GM21786 (cell line): ENCODE results near the gene PYROXD2.
A peak's percentile ranks its signal among the peaks of the same experiment; 100 is the strongest.

Source experiments
- ATAC-seq: cut with Tn5 transposase; IDR thresholded peaks from one replicate; pipeline ENCODE4 v1.9.1; 2021; ENCODE audit not compliant: unreplicated experiment

Gene PYROXD2

DNA sequence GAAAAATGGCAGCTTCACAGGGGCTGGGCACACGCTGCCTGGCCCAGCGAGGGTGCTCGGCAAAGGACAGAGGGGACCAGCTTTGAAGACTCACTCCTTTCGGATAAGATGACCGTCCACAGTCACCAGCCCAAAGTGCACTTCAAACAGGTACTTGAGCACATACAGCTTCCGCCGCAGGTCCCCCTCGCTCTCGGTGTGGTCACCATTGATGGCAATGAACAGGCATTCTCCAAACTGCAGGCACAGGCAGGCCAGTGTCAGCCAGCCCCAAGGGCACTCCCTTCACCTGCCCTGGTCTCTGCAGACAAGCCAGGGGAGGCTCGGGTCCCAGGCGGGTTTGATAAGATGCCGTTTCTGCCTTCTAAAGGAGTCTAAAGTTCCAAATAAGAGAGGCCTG is 20.2 kb upstream of the PYROXD2 start:
- ATAC-seq = no peak

DNA sequence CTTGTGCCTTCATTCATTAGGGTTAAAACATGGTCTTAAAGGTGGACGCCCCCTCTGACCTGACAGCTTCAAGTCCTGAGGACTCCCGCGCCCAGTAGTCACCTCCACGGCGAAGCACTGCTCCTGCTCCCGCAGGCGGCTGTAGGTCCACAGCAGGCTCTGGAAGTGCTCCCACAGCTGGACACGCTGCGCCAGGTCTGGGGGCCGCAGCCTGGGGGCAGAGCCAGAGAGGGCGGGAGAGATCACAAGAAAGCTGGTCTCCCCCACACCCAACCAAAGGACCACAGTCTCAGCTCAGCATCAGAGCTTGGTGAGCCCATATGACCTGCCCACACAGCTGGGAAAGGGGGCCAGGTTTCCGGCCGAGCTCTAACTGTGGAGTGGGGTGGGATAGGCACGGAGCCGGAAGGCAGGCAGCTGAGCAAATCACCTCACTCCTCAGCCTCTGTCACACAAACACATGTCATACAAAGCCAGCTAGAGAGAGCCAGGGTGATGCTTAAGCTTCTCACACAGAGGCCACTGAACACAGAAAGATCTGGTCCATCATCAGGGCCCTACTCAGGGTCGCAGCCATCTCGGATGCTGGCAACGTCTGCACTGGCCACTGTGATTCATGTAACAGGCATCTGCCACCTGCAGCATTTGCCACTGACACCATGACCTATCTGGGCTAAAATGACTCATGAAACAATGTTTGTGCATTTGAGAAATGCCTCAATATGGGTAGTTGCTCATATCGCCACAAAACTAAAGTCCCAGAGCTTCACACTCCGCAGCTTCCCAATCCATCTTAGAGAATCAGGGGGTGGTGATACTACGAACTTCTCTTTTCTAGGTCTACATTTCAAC is 19.1 kb upstream of the PYROXD2 start:
- ATAC-seq = no peak

DNA sequence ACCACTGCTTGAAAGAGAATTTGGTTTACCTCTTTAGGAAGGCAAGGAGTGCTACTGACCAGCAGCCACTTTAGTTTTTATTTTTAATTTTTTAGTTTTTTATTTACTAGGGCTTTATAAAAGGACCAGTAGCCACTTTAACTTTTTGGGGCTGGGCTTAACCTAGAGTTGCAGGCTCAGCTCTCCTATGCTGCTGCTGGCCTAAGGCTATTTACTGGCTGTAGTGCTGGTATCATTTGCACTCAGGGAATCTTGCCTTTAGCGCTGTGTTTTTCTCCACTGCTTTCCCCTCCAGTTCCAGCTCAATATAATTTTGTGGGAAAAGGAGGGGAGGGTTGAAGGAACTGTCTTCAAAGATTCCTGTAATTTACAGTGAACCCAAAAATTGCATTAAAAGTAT is 18.4 kb upstream of the PYROXD2 start:
- ATAC-seq = no peak

DNA sequence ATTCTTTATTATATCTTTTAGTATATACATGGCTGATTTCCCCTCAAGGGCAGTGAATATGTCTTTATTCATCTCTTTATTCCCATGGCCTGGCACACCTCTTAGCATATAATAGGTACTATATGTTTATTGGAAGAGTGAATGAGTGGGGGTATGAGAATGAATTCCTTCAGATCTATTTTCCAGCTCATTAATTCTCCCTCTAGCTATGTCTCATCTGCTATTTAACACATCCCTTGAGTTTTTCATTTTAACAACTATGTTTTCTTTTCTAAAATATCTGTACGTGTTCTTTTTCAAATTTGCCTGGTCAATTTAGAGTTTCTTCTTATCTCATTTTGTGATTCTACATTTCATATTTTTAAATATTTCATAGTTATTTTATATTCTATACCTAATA is 17.3 kb upstream of the PYROXD2 start:
- no peak for ATAC-seq

DNA sequence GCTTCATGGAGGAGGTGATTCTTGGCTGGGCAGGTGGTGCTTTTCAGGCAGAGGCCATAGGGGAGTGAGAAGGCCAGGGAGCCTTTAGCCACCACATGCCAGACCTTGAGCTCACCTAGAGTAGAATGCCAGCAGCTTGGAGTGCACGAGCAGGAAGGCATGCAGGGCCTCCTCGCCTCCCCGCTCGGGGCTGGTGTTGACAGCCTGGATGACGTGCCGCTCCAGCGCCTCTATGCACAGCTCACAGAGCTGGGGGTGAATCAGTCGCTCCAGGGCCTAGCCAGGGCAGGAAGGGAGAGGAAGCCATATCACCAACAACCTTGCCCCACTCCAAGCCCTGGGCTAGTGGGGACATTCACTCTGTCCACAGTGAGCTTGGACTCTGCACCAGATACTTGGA is 16.0 kb upstream of the PYROXD2 start:
- ATAC-seq = no peak

DNA sequence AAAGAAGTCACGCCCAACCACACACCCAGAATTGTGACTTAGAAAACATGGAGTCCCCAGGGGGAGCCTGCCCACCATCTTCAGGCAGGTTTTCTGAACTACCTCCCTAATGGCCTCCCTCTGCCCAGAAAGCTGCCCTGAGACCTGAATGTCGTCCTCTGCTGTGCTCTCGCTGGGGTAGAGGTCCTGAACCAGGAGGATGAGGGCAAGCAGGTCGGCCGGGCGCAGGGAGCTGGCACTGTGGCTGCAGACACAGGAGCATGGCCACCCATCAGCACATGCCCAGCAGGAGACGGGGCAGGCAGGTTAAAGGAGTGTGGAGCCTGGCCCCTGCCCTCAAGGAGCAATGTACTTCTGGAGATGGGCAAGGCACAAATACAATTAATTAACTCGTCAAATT is 15.4 kb upstream of the PYROXD2 start:
- no peak for ATAC-seq

- no peak for ATAC-seq
These were observed 14.5 kb upstream of the PYROXD2 start for GRCh38 chr10:98429320-98430072.

GRCh38 chr10:98427011-98427515 is 12.1 kb upstream of the PYROXD2 start:
- no peak for ATAC-seq

- peak; percentile 63 for ATAC-seq
These were observed 10.8 kb upstream of the PYROXD2 start for GRCh38 chr10:98425511-98426352.

DNA sequence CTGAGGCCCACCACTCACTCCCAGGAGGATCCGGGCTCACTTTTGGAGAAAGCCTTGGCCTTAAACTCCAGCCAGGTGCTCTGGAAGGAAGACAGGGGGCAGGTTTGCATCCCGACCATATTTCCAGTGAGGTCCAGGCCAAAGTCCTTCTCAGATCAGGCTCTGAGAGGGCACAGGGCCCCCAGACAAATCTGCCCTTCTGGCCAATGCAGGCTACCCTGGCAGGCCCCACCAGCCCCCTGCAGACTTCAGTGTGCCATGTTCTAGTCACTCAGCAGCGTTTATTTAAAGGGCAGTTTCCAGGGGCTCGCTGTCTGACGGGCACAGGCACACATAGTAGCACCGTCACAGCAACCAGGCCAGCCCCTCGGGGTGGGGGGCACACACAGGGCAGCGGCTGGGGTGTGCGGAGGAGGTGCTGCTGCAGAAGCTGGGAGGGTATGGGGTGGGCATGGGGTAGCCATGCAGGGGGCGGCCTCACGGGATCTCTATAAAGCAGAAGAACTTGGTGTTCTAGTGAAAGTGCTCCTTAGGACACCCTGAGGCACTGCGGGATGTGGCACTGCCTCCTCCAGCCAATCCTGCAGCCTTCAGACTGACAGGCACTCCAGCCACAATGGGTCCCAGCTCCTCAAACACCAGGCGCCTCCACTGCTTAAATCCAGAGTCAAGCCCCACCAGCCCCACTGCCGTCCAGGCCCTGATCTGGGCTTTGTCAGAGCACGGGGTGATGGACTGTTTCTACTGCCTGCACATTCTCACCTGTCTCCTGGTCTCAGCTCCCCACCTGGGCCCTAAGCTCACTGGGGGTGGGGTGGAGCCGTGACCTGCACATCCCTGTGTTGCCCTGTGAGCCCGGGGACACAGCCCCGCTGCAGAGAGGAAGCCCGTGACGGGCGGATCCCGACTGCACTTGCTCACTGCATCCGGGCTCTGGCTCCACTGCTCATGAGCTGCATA is 9.6 kb upstream of the PYROXD2 start:
- ATAC-seq = no peak

DNA sequence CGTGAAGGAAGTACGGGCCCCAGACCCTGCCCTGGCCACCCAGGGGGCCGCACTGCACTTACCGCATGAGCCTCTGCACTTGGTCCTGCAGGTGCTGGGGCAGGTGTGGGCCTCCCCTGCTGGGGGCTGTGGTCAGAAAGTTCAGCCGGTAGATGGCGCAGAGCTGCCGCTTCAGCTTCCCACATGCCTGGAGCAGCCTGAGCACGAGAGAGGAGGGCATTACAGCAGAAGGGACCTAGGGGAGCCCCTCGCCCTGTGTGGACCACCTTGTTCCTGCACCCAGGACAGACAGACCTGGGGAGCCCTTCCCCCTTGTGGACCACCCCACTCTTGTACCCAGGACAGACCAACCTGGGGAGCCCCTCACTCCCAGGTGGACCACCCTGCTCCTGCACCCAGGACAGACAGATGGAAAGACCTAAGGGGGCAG is 8.7 kb upstream of the PYROXD2 start:
- no peak for ATAC-seq

DNA sequence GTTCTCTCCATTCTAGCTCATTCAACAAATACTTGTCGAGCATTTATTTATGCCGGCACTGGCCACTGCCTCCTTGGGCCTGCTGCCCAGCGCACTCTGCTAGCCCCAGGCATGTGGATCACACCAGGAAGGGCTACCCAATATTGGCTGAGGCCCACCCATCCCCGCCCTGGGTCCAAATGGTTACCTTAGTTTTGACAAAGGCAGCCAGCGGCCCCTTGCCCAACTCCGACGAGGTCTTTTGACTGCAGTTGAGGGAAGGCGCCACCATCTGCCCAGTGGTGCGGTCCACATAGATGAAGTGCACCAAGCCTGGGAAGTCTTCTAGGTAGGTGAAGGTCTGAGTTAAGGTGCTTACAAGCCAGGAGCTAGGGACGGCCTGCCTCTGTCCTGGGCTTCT is 7.2 kb upstream of the PYROXD2 start:
- ATAC-seq = no peak

- no peak for ATAC-seq
These were observed 5.8 kb upstream of the PYROXD2 start for GRCh38 chr10:98420786-98421185.

DNA sequence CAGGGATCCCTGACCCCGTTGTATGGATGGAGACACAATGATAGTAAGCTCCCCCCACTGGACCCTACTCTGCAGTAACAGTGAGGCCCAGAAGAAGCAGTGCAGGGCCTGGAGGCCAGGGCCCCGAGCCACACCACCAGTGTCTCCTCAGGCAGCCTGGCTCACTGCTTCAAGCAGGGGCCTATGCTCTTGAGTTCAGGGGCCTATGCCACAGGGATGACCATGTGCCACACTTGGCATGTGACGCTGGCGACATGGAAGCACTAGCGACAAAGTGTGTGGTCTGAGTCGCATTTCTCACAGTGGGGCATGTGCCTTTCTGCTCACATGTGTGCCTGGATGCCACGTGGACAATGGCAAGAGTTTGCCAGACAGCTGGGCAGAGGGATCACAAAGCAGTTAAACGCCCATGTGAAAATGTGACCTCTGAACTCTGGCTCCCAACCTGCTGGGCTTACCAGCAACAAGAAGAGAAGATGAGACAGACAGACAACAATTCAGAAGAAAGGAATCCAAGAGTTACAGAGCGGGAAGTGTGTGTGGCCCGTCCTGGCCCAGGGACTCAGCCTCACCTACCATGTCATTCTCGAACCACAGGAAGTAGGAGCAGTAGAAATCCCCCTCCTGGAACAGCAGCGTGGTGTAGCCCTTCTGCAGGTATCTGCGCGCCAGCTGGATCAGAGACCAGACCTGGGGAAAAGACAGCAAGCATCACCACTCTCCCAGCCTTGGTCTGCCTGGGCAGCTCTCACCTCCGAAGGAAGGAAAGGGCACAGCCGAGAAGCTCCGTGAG is 4.7 kb upstream of the PYROXD2 start:
- no peak for ATAC-seq

- no peak for ATAC-seq
These were observed 3.9 kb upstream of the PYROXD2 start for GRCh38 chr10:98418665-98419468.

DNA sequence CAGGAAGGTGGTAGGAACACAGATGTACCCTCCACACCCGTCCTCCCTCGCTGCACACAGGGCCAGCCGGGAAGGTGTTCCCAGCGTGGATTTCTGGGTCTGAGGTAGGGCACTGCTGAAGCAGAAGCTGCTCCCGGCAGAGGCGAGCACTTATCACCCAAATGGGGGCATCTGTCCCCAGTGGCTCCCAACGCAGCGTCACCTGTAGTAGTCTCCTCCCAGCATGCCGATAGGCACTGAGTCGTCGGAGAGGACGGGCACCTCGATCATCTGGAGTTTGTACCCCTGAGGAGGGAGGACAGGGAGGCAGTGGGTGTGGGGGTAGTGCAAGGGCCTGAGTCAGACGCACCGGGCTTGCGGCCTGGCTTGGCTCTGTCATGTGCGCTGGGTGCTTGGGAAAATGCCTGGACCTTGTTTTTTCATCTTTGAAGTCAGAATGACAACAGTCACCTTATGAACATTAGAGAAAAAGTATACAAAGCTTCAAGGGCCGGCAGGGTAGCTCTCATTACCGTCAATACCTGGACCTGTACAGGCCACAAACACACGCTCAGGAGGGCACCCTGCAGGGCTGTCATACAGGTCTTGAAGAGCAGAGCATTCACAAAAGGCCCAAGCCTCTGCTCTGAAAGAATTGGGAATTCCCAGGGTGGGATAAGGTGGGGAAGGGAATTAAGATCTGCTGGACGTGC is 3.1 kb upstream of the PYROXD2 start:
- ATAC-seq = no peak

DNA sequence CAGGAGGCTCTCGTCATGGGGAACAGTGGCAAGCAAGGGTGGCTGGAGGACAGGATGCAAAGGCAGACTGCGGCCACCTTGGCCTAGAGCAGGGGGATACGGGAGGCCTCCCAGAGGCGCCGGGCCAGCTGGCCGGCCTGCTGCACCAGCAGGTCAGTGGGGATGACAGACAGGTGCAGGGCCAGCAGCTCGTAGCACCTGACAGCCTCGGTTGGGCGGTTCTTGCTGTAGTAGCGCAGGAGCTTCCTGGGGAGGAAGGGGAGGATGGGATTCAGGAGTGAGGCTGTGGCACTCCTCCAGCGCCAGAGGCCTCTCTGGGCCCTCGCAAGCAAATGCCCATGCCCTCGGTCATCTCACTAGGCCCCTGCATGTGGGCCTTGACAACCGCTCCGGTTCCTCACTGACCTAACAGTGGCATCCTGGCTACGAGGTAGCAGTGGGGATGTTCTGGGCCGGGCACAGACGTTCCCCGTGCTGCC is 2.5 kb upstream of the PYROXD2 start:
- ATAC-seq = no peak
